Esophagus squamous epithelium (tissue), 4 donors: ENCODE data around the gene MEAK7.

Source experiments
- POLR2A ChIP-seq, 4 donors: fragments of 450-650 bp; IDR thresholded peaks; one replicate each; pipeline ENCODE4 v1.6.1; 2017; ENCODE audit warnings: antibody characterized with exemption in 4 of 4, mild to moderate bottlenecking in 4 of 4, moderate library complexity in 3 of 4
- TF ChIP-seq, protein P1 (sequence below), 6 experiments: fragments of 450-650 bp in 4 of 6; fragments of 200-600 bp in 2 of 6; sonication (generic) in 2 of 6; IDR thresholded peaks; one replicate each; pipeline ENCODE4 v1.5.1; 2016 to 2019; ENCODE audit warnings: antibody characterized with exemption in 6 of 6, mild to moderate bottlenecking in 4 of 6, moderate library complexity in 4 of 6

DNA sequence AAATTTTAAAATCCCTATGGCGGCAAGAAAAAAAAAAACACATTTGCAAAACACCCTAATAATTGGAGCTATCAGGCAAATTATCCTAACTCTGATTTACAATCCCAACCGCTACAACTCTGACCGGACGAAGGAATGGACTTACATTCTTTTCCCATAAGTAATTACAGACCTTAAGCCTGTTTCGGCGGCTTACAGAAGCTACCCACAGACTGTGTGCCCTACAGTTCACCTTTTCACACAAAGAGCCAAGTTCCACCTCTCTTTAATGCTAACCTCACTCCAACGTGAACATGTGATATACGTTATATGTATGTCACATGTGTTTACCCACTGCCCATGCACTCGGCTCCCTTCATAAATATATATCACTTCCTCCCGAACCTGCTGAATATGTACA lies 8.7 kb upstream of the MEAK7 start:
- TF ChIP-seq, protein P1, sequence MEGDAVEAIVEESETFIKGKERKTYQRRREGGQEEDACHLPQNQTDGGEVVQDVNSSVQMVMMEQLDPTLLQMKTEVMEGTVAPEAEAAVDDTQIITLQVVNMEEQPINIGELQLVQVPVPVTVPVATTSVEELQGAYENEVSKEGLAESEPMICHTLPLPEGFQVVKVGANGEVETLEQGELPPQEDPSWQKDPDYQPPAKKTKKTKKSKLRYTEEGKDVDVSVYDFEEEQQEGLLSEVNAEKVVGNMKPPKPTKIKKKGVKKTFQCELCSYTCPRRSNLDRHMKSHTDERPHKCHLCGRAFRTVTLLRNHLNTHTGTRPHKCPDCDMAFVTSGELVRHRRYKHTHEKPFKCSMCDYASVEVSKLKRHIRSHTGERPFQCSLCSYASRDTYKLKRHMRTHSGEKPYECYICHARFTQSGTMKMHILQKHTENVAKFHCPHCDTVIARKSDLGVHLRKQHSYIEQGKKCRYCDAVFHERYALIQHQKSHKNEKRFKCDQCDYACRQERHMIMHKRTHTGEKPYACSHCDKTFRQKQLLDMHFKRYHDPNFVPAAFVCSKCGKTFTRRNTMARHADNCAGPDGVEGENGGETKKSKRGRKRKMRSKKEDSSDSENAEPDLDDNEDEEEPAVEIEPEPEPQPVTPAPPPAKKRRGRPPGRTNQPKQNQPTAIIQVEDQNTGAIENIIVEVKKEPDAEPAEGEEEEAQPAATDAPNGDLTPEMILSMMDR (IDR thresholded peaks at IDR 0.05), result no peak
- TF ChIP-seq POLR2A (IDR thresholded peaks at IDR 0.05), result no peak
